Neutrophil (primary cell): ENCODE data around the gene TP53BP2.

ENCODE experiments used
- H3K27ac ChIP-seq: fragments of 200-600 bp; sonication (generic); 2 replicates; pipeline ENCODE4 v1.5.1; 2016; ENCODE audit warnings: mild to moderate bottlenecking, moderate library complexity
- H3K27me3 ChIP-seq: fragments of 200-600 bp; sonication (generic); 2 replicates; pipeline ENCODE4 v1.6.0; 2016; ENCODE audit warnings: mild to moderate bottlenecking
- H3K36me3 ChIP-seq: fragments of 200-600 bp; sonication (generic); 2 replicates; pipeline ENCODE4 v1.5.1; 2017
- H3K4me1 ChIP-seq, 2 experiments: fragments of 200-600 bp in 1 of 2; sonication (generic) in 1 of 2; 1 replicate in 1 of 2; 2 replicates in 1 of 2; pipeline versions ENCODE4 v1.5.1 to v1.6.1; 2013 to 2016; ENCODE audit warnings: low read depth in 1 of 2, low read length in 1 of 2, mild to moderate bottlenecking in 1 of 2, moderate library complexity in 1 of 2; ENCODE audit not compliant: control insufficient read depth in 1 of 2, insufficient read depth in 1 of 2
- H3K4me3 ChIP-seq, 2 experiments: fragments of 200-600 bp in 1 of 2; sonication (generic) in 1 of 2; 1 replicate in 1 of 2; 2 replicates in 1 of 2; pipeline ENCODE4 v1.5.1; 2013 to 2016; ENCODE audit warnings: low read depth in 1 of 2, low read length in 1 of 2, mild to moderate bottlenecking in 1 of 2, moderate library complexity in 1 of 2
- H3K9me3 ChIP-seq: fragments of 200-600 bp; sonication (generic); 2 replicates; pipeline ENCODE4 v1.5.1; 2016
- TF ChIP-seq, protein P1 (sequence below): fragments of 200-600 bp; sonication (generic); IDR thresholded peaks from 2 replicates; pipeline ENCODE4 v1.5.1; 2016; ENCODE audit warnings: antibody characterized with exemption

Gene TP53BP2

DNA sequence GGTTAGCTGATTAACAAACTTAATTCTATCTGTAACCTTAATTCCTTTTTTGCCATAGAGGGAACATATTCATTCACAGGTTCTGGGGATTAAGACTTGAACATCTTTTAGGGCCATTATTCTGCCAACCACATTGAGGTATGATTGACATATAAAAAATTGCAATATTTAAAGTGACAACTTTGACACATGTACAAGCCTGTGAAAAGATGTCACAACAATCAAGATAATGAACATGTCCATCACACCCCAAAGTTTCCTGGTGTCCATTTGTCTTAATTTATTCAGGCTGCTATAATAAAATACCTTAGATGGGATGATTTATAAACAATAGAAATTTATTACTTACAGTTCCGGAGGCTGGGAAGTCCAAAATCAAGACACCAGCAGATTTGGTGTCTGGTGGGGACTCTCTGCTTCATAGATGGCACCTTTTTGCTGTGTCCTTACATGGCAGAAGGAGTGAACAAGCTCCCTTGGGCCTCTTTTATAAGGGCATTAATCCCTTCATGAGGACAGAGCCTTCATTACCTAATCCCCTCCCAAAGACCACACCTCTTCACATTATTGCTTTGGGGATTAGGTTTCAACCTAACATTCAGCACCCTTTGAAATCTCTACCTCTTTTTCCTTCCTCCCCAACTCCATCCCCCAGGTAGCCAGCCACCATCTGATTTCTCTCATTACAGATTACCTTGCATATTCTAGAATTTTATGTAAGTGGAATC is 33.0 kb upstream of the TP53BP2 start:
- no peak overlapping the region for H3K27ac ChIP-seq
- TF ChIP-seq, protein P1, sequence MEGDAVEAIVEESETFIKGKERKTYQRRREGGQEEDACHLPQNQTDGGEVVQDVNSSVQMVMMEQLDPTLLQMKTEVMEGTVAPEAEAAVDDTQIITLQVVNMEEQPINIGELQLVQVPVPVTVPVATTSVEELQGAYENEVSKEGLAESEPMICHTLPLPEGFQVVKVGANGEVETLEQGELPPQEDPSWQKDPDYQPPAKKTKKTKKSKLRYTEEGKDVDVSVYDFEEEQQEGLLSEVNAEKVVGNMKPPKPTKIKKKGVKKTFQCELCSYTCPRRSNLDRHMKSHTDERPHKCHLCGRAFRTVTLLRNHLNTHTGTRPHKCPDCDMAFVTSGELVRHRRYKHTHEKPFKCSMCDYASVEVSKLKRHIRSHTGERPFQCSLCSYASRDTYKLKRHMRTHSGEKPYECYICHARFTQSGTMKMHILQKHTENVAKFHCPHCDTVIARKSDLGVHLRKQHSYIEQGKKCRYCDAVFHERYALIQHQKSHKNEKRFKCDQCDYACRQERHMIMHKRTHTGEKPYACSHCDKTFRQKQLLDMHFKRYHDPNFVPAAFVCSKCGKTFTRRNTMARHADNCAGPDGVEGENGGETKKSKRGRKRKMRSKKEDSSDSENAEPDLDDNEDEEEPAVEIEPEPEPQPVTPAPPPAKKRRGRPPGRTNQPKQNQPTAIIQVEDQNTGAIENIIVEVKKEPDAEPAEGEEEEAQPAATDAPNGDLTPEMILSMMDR = no peak
- H3K36me3 ChIP-seq = no peaks in the 10 kb centered on the region
- no peak overlapping the region for H3K4me3 ChIP-seq
- H3K27me3 ChIP-seq = no peaks in the 10 kb centered on the region
- H3K9me3 ChIP-seq = no peaks in the 10 kb centered on the region
- no peaks in the 10 kb centered on the region for H3K4me1 ChIP-seq

DNA sequence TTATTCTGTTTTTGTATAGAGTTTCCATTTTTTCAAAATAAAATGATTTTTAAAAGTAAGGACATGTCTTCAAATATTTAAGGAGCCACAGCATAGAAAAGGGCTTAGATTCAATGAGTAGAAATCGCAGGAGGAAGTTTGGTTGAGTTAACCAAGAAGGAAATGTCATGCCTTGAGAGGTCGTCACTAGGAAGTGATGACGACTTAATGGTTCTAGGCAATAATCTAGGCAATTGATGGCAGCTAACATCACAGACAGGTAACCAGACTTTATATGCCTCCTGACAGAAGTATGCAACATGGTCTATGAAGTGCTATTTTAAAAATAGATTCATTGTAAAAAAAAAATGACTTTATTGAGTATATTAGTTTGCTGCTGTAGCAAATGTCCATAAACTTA is 32.1 kb upstream of the TP53BP2 start:
- H3K36me3 ChIP-seq = no peaks in the 10 kb centered on the region
- TF ChIP-seq, protein P1 = no peak
- H3K9me3 ChIP-seq = no peaks in the 10 kb centered on the region
- no peaks in the 10 kb centered on the region for H3K27me3 ChIP-seq
- H3K4me1 ChIP-seq = no peaks in the 10 kb centered on the region
- no peak overlapping the region for H3K4me3 ChIP-seq
- no peak overlapping the region for H3K27ac ChIP-seq

DNA sequence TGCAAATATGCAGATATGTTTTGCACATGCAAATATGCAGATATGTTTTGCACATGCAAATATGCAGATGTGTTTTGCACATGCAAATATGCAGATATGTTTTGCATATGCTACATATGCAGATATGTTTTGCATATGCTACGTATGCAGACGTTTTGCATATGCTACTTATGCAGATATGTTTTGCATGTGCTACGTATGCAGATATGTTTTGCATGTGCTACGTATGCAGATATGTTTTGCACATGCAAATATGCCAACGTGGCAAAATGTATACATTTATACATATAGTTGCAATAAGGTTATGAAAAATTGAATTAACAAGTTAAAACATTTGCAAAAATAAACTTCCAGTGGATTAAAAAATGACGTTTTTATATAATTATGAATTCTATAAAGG is 30.8 kb upstream of the TP53BP2 start:
- TF ChIP-seq, protein P1 = no peak
- H3K27ac ChIP-seq = no peak overlapping the region
- no peaks in the 10 kb centered on the region for H3K4me1 ChIP-seq
- H3K27me3 ChIP-seq = no peaks in the 10 kb centered on the region
- no peaks in the 10 kb centered on the region for H3K9me3 ChIP-seq
- H3K36me3 ChIP-seq = no peaks in the 10 kb centered on the region
- H3K4me3 ChIP-seq = no peak overlapping the region

DNA sequence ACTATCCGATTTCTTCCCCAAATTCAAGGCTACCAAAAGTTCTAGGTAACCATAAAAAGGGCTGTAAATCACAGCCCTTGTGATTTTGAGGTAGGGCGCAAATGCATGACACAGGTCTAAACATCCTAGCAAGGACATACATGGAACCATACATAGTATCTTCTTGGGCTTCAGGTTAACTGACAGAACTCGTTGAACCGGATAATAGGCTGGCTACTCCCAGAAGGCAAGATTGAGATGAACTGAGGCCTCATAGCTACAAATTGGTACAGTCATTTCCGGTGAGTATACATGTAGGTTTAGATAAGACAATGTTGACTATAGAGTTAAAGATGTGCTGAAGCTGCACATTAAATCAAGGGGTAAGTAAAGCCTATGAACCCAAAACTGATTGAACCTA is 27.3 kb upstream of the TP53BP2 start:
- Histone ChIP-seq H3K27ac (no peak overlapping the region), H3K27me3 (no peaks in the 10 kb centered on the region)

DNA sequence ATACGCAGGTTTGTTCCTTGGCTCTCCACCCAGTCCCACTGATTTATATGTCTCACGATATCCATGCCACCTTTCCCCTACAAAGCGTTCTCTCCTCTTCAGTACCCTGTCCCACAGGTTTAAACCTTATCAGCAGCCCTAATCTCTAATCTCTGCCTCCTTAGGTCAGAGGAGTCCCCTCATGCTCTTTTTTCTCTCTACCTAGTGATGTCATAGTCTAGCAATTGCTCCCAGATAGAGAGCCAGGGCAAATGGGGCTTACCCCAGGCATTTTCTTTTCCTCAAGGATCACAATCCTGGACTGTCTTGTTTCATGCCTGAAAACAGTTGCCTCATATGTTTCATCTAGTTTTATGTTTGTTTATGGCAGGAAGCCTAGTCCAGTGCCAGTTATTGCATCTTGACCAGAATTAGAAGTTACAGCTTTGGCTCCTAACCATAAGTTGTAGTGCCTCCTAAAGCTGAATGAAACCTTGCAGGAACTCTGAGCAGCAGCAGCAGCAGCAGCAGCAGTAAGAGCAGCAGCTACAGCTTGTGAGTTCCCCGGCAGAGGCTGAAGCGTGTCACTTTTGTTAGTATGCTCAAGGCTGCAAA is 26.7 kb upstream of the TP53BP2 start:
- no peak overlapping the region for H3K4me3 ChIP-seq
- H3K4me1 ChIP-seq = peaks cover 10 to 12% of the 10 kb centered on the region in 2 experiments
- H3K27ac ChIP-seq = no peak overlapping the region
- H3K36me3 ChIP-seq = no peaks in the 10 kb centered on the region
- no peaks in the 10 kb centered on the region for H3K9me3 ChIP-seq
- no peaks in the 10 kb centered on the region for H3K27me3 ChIP-seq
- TF ChIP-seq, protein P1 = no peak

More for the DNA sequence above, 27.3 kb upstream of the TP53BP2 start:
- Histone ChIP-seq H3K4me1 (peaks cover 10 to 12% of the 10 kb centered on the region in 2 experiments), H3K4me3 (no peak overlapping the region), H3K9me3 (no peaks in the 10 kb centered on the region), H3K36me3 (no peaks in the 10 kb centered on the region)
- TF ChIP-seq, protein P1 = no peak
